OCI-LY3 (cell line): ENCODE measurements around the gene ANXA5.

Experiments
- CTCF ChIP-seq: fragments of 200-600, 300-600 bp; sonication (generic); IDR thresholded peaks from 2 replicates; pipeline ENCODE4 v1.5.1; 2014; ENCODE audit warnings: antibody characterized with exemption, low read length, low read depth
- EZH2phosphoT487 ChIP-seq: fragments of 200-600 bp; shearing (Covaris generic); IDR thresholded peaks from 2 replicates; pipeline ENCODE4 v1.6.1; 2018; ENCODE audit warnings: antibody characterized with exemption, mixed run types, low read depth

GRCh38 chr4:121734571-121734970 is 37.8 kb upstream of the ANXA5 start:
- no peak for TF ChIP-seq CTCF
- no peak for TF ChIP-seq EZH2phosphoT487
